ENCODE results near the gene TAF12.
"Not testable (repeated sequence)": the region's sequence is repeated elsewhere in the genome, so short reads cannot be mapped to it uniquely, and the experiment has no call there.

TAF12 gene

DNA sequence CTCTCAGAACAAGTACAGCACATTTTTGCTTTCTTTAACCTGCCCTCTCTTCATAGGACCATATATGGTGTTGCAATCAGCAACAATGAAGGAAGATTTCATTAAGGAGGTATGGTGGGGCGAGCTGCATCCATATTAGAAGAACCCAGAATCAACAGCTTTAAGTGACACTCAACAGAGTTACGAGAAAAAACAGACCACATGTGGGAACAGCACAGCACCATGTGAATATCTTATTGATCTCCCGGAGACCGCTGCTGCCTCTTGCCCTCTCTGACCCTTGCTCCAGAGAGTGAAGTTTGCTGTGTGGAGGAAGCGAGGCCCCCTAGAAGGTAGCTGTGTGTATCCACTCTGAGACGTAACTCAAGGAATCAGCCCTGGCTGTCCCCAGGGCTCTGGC is 37.9 kb downstream of the TAF12 start:
- H3K9ac ChIP-seq (ENCODE audit: low read depth, low read length): no peak overlapping the region
- H3K9me3 ChIP-seq (ENCODE audit: control insufficient read depth, insufficient read depth, low read length): no peaks in the 10 kb centered on the region
- H3K36me3 ChIP-seq (ENCODE audit: insufficient read depth, low read length): peaks cover 4% of the 10 kb centered on the region; the same call in 1 of the 2 replicates
- H3K4me1 ChIP-seq (ENCODE audit: insufficient read depth, low read length): peaks cover 11% of the 10 kb centered on the region

DNA sequence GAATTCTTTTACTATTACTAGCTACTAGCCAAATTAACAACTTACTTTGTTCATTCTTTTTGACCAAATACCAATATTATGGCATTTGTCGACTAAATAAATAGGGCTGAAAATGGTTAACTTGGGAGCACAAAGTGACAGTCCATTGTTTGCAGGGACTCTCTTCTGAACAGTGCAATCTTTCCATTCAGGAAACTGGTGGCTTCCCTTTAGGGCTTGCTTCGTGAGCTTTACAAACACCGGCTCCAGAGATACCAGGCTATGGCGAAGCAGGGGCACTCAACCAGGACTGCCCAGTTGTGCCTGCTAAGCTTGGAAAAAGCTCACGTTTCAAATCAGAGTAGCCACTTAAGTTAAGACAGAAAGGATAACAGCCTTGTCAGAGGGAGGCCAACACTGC is 38.5 kb downstream of the TAF12 start:
- Histone ChIP-seq H3K4me1 (ENCODE audit: insufficient read depth, low read length) (peaks cover 11% of the 10 kb centered on the region), H3K9ac (ENCODE audit: low read depth, low read length) (no peak overlapping the region), H3K36me3 (ENCODE audit: insufficient read depth, low read length) (peaks cover 4% of the 10 kb centered on the region; the same call in 1 of the 2 replicates), H3K9me3 (ENCODE audit: control insufficient read depth, insufficient read depth, low read length) (no peaks in the 10 kb centered on the region)

DNA sequence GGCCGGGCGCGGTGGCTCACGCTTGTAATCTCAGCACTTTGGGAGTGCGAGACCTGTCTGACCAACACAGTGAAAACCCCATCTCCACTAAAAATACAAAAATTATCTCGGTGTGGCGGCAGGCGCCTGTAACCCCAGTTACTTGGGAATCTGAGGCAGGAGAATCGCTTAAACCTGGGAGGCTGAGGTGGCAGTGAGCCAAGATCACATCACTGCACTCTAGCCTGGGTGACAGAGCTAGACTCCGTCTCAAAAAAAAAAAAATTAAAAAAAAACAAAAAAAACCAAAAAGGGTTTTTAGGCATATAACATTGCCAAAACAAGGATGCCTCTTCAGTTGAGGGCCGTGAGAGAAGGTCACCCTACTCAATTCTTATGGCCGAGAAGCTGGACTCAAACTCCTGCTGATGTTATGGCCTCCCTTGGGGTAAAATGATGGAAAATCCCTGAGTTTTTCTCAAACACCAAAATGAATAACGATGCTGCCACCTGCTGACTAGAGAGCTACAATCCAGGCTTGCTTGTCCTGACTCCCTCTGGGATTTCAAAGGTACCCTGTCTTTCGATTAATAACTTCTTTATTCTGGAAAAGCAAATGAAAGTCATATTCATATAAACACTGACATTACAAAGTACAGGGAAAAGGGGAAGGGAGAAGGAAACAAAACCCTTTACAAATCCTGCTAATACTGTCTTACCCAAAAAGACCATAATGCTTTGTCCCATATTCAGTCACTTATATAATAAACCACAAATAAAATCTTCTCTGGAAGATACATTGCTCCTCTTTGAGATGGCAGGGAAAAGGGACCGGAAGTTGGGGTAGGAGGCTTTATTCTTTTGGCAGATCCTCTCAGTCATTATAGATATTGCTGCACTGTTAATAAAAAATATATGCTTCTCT is 40.1 kb downstream of the TAF12 start:
- H3K36me3 ChIP-seq (ENCODE audit: insufficient read depth, low read length): peaks cover 4% of the 10 kb centered on the region; the same call in 1 of the 2 replicates
- no peaks in the 10 kb centered on the region for H3K9me3 ChIP-seq (ENCODE audit: control insufficient read depth, insufficient read depth, low read length)
- no peak overlapping the region for H3K9ac ChIP-seq (ENCODE audit: low read depth, low read length)
- H3K4me1 ChIP-seq (ENCODE audit: insufficient read depth, low read length): peaks cover 15% of the 10 kb centered on the region

DNA sequence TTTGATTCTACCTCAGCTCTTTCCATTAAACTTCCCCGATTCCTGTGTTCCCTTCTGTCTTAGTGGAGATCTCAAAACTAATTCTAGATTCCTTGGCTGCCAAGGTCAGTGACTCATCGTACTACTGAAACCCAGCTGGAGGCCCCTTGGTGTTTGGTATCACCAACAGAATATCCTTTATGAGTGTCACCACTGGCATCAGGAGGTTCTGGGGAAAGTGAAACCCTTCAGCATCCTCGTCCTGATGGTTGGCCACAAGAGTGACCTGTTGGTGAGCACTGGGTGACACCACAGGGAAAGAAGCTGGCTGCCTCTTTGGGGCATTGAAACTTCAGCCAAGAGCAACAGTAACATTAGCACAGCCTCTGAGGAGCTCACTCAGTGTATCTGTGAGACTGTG is 41.2 kb downstream of the TAF12 start:
- H3K9ac ChIP-seq (ENCODE audit: low read depth, low read length): no peak overlapping the region
- H3K4me1 ChIP-seq (ENCODE audit: insufficient read depth, low read length): peaks cover 15% of the 10 kb centered on the region
- H3K9me3 ChIP-seq (ENCODE audit: control insufficient read depth, insufficient read depth, low read length): no peaks in the 10 kb centered on the region
- H3K36me3 ChIP-seq (ENCODE audit: insufficient read depth, low read length): peaks cover 4% of the 10 kb centered on the region; the same call in 1 of the 2 replicates

DNA sequence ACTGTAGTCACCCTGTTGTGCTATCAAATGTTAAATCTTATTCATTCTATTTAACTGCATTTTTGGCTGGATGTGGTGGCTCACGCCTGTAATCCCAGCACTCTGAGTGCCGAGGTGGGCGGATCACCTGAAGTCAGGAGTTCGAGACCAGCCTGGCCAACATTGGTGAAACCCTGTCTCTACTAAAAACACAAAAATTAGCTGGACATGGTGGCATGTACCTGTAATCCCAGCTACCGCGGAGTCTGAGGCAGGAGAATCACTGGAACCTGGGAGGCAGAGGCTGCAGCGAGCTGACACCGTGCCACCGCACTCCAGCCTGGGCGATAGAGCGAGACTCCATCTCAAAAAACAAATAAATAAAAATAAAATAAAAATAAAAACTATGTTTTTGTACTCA is 46.6 kb downstream of the TAF12 start:
- H3K9me3 ChIP-seq (ENCODE audit: control insufficient read depth, insufficient read depth, low read length); H3K9ac ChIP-seq (ENCODE audit: low read depth, low read length); H3K36me3 ChIP-seq (ENCODE audit: insufficient read depth, low read length): not testable (repeated sequence)
- H3K4me1 ChIP-seq (ENCODE audit: insufficient read depth, low read length): peaks cover 18% of the 10 kb centered on the region

DNA sequence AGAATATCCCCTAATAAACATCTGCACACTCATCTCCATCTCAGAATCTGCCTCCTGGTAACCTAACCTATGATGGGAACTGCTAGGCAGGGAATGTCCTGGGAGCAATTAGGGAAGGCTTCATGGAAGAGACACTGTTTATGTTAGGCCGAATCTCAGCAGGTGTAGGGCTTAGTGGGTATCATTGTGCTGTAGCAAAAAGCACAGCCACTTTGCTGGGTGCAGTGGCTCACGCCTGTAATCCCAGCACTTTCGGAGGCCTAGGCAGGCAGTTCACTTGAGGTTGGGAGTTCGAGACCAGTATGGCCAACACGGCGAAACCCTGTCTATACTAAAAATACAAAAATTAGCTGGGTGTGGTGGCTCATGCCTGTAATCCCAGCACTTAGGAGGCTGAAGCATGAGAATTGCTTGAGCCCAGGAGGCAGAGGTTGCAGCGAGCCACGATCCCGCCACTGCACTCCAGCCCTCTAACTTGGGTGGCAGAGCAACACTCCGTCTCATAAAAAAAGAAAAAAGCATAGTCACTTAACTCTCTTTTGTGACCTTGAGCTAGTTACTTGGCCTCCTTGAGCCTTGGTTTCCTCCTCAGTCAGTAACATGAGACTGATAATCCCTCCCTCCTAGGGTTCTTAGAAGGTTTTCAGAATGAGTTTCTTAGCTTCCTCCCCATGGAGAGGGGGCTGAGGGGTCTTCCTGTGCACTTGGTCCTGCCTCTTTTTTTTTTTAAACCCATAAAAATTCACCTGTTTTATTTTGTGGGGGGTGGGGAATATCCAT is 47.3 kb downstream of the TAF12 start:
- H3K9me3 ChIP-seq (ENCODE audit: control insufficient read depth, insufficient read depth, low read length): no peaks in the 10 kb centered on the region
- peaks cover 18% of the 10 kb centered on the region for H3K4me1 ChIP-seq (ENCODE audit: insufficient read depth, low read length)
- no peak overlapping the region for H3K9ac ChIP-seq (ENCODE audit: low read depth, low read length)
- no peaks in the 10 kb centered on the region for H3K36me3 ChIP-seq (ENCODE audit: insufficient read depth, low read length)

DNA sequence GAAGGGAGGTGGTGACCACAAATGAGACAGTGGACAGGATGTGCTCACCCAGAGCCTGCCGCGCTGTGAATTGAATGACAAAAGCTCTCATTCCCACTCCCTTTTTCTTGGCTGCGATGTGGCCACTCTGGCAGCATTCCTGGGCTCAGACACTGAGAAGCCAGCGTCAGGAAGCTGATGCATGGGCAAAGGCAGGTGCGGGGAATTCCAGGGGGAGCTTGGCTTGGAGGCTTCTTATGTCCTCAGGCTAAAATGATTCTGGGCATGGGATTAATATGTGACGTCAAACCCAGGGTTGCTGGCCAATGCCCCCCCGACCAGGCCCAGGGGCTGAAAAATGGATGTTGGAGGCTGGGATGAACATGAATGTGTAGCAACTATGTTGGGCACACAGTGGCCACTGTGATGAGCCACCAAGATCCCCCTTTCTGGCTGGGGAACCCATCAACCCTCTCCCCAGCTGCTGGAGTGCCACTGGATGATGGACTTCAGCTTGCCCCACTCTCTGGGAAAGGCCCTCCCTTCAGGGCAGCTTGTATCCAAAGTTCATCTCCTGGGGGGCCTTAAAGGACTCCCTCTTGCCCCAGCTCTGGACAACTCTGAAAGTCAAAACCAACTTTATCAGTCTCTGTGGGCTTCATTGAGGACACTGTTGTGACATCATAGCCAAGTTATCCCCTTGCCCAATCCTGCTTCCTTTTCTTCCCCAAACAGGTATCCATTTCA is 48.0 kb downstream of the TAF12 start:
- H3K9ac ChIP-seq (ENCODE audit: low read depth, low read length); H3K36me3 ChIP-seq (ENCODE audit: insufficient read depth, low read length); H3K9me3 ChIP-seq (ENCODE audit: control insufficient read depth, insufficient read depth, low read length): not testable (repeated sequence)
- peaks cover 23% of the 10 kb centered on the region for H3K4me1 ChIP-seq (ENCODE audit: insufficient read depth, low read length)

DNA sequence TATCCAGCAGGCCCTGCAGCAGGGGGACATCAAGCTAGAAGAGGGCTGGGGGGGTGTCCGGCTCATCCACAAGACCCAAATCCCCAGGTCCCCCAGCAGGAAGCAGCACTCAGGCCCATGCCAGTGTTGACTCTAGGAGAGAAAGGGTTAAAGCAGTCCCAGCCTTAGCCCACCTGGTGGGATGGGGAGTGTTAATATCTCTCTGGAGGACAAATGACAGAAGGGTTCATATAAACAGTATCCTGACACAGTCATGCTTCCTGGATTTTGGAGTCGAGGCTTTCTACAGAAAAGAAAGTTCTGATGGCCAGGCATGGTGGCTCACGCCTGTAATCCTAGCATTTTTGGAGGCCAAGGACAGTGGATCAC is 48.9 kb downstream of the TAF12 start:
- H3K9me3 ChIP-seq (ENCODE audit: control insufficient read depth, insufficient read depth, low read length); H3K9ac ChIP-seq (ENCODE audit: low read depth, low read length); H3K36me3 ChIP-seq (ENCODE audit: insufficient read depth, low read length): not testable (repeated sequence)
- H3K4me1 ChIP-seq (ENCODE audit: insufficient read depth, low read length): peaks cover 21% of the 10 kb centered on the region

DNA sequence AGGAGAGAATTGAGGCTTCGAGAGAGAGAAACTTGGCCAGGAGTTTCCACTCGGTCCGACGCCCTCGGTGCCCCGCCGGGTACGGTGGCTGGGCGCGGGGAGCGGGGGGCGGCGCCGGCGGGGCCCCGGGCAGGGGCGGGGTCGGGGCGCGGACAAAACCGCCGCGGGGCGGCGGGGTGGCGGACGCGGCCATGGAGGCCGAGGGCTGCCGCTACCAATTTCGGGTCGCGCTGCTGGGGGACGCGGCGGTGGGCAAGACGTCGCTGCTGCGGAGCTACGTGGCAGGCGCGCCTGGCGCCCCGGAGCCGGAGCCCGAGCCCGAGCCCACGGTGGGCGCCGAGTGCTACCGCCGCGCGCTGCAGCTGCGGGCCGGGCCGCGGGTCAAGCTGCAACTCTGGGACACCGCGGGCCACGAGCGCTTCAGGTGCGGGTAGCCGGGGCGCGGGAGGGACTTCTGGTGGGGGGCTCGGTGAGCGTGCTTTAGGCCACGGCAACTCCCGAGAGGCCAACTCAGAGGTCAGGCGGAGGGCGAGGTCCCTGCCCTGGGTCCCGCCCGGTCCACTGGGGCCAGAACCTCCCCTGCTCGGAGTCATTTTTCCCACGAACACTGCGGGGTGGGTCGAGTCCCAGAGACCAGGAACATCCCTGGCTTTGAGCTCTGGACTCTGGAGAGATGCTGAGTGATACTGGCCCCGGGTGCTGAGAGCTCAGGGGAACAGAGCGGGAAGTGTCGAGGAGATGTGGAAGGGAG is 50.4 kb downstream of the TAF12 start:
- Histone ChIP-seq H3K9ac (ENCODE audit: low read depth, low read length) (peak overlapping the region; percentile 90), H3K9me3 (ENCODE audit: control insufficient read depth, insufficient read depth, low read length) (no peaks in the 10 kb centered on the region), H3K36me3 (ENCODE audit: insufficient read depth, low read length) (no peaks in the 10 kb centered on the region), H3K4me1 (ENCODE audit: insufficient read depth, low read length) (peaks cover 19% of the 10 kb centered on the region)

DNA sequence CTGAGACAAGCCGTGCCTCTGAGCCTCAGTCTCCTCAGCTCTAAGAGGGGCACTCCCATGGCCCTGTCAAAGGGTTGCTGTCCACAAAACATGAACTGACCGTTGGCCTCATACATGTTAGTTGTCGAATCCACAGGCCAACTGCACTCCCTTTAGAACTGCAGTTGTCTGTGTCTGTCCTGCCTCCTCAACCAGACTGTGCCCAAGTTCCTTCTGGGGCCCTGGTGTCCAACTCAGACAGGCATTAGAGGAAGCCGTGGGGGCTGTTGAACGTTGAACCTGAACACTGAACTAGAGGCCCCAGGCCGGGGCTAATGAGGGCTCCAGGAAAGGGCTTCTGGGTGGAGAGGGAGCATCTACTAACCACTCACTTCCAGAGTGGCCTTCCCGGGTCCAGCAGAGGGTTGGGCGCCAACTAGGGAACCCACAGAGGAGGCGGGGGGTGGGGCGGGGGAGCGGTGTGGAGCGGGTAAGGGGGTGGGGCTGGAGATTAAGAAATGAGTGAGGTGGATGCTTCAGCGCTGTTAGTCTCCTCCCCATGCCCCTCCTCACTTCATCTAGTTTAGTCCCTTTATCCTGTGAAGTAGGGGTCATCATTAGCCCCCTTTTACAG is 51.1 kb downstream of the TAF12 start, which contains the start of gene RAB42:
Gene RAB42, plus strand, starts transcription at position 558 of the 613 bp plus-strand sequence. CDS start 247 bp downstream, outside the sequence.
- Histone ChIP-seq H3K9ac (ENCODE audit: low read depth, low read length) (peak within 1 kb of the TSS; percentile 90), H3K36me3 (ENCODE audit: insufficient read depth, low read length) (no peaks in the 10 kb centered on the region), H3K9me3 (ENCODE audit: control insufficient read depth, insufficient read depth, low read length) (no peaks in the 10 kb centered on the region), H3K4me1 (ENCODE audit: insufficient read depth, low read length) (peaks cover 19% of the 10 kb centered on the region)

DNA sequence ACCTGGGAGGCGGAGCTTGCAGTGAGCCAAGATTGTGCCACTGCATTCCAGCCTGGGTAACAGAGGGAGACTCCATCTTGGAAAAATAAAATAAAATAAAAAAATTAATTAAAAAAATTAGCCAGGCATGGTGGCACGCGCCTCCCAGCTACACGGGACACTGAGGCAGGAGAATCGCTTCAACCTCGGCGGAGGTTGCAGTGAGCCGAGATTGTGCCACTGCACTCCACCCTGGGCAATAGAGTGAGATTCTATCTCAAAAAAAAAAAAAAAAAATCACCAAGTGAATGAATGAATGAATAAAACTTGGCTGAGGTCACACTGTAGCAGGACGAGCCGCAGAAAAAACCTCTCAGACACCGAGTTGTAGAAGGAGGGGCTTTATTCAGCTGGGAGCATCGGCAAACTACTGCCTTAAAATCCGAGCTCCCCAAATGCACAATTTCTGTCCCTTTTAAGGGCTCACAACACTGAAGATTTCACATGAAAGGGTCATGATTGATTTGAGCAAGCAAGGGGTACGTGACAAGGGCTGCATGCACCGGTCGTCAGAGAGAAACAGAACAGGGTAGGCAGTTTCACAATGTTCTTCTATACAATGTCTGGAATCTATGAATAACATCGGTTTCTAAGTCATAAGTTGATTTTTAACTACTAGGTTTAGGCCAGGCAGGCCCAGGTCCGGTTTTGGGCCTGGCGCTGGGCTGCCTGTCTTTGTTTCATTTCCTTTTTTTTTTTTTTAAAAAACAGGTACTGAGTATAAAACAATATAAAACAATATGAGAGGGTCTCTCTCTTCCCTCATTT is 56.1 kb downstream of the TAF12 start:
- not testable (repeated sequence) for H3K4me1 ChIP-seq (ENCODE audit: insufficient read depth, low read length); H3K36me3 ChIP-seq (ENCODE audit: insufficient read depth, low read length); H3K9ac ChIP-seq (ENCODE audit: low read depth, low read length); H3K9me3 ChIP-seq (ENCODE audit: control insufficient read depth, insufficient read depth, low read length)

DNA sequence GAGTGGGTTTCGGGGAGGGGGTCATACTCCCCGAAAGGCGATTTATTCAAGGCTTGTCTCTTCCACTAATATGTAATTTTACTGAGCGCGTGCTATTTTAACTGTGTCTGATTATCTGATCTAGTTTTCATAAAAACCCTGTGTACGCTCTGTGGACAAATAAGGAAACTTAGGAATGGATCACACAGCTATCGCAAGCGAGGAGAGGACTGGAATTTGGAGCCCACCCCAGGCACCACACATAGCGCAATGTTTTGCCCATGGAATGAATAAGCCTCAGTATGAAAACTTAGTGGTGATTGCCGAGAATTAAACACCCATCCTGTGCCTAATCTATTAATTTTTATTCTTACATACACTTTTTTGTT is 60.6 kb downstream of the TAF12 start:
- Histone ChIP-seq H3K4me1 (ENCODE audit: insufficient read depth, low read length) (peaks cover 5% of the 10 kb centered on the region; the same call in 1 of the 2 replicates), H3K9ac (ENCODE audit: low read depth, low read length) (peak overlapping the region; percentile 83), H3K9me3 (ENCODE audit: control insufficient read depth, insufficient read depth, low read length) (no peaks in the 10 kb centered on the region), H3K36me3 (ENCODE audit: insufficient read depth, low read length) (peaks cover 18% of the 10 kb centered on the region)

Measured in ES-I3 (cell line).